OCI-LY7 (cell line): Measurements from ENCODE around the gene FGF23. TPM values are rescaled to one million over a fixed set of nuclear protein-coding genes. Genes with fewer than 3 reads are reported as not detected.
A peak's percentile ranks its signal among the peaks of the same experiment; 100 is the strongest.

ENCODE experiments used
- BruUV-seq: library from RNA; stranded (reverse); fragments of 400-500 nt; replicated peaks from 2 replicates; lab custom pipeline; 2021; lab: Mats Ljungman, UMichigan
- CTCF ChIA-PET: fragments of 300-600 bp; sonication (Branson Sonifier 250); formaldehyde crosslinking; loops from one replicate; lab custom pipeline; 2022; ENCODE audit warnings: antibody characterized with exemption; ENCODE audit not compliant: unreplicated experiment; lab: Charles Lee
- POLR2A ChIA-PET: fragments of 300-600 bp; sonication (Branson Sonifier 250); formaldehyde crosslinking; loops from one replicate; lab custom pipeline; 2022; ENCODE audit warnings: antibody characterized with exemption; lab: Charles Lee
- DNase-seq: peaks from one replicate; pipeline ENCODE4 v3.0.0-alpha.2; 2015; ENCODE audit warnings: low spot score
- H2AFZ ChIP-seq: fragments of 200-600 bp; sonication (generic), shearing (Covaris generic); 2 replicates; pipeline ENCODE4 v1.6.1; 2014; ENCODE audit warnings: mild to moderate bottlenecking, antibody characterized with exemption, low read length, moderate library complexity
- H3K27ac ChIP-seq: fragments of 200-600 bp; sonication (generic); 2 replicates; pipeline ENCODE4 v1.5.1; 2014; ENCODE audit warnings: mixed run types, low read depth, mild to moderate bottlenecking, moderate library complexity, low read length, inconsistent platforms; ENCODE audit not compliant: poor library complexity, severe bottlenecking
- H3K36me3 ChIP-seq: fragments of 200-600 bp; sonication (generic); 2 replicates; pipeline ENCODE4 v1.6.1; 2014; ENCODE audit warnings: mild to moderate bottlenecking, antibody characterized with exemption, low read length, moderate library complexity, mixed read lengths; ENCODE audit not compliant: insufficient read depth
- H3K4me1 ChIP-seq: fragments of 200-600 bp; sonication (generic); 2 replicates; pipeline ENCODE4 v1.5.1; 2014; ENCODE audit warnings: mild to moderate bottlenecking, low read length; ENCODE audit not compliant: insufficient read depth, poor library complexity, severe bottlenecking
- H3K4me2 ChIP-seq: fragments of 200-600 bp; sonication (generic); 2 replicates; pipeline ENCODE4 v1.6.1; 2014; ENCODE audit warnings: mild to moderate bottlenecking, low read length
- H3K4me3 ChIP-seq: fragments of 200-600 bp; sonication (generic); 2 replicates; pipeline ENCODE4 v1.5.1; 2014; ENCODE audit warnings: mild to moderate bottlenecking, low read depth, low read length; ENCODE audit not compliant: poor library complexity, severe bottlenecking
- H3K79me2 ChIP-seq: fragments of 200-600 bp; sonication (generic); 2 replicates; pipeline ENCODE4 v1.6.1; 2016; ENCODE audit warnings: low read depth, mild to moderate bottlenecking, low read length, moderate library complexity, mixed read lengths; ENCODE audit not compliant: insufficient read depth
- H3K9me2 ChIP-seq: fragments of 200-600 bp; sonication (generic); 2 replicates; pipeline ENCODE4 v1.6.1; 2016; ENCODE audit warnings: mild to moderate bottlenecking, low read length, mixed read lengths; ENCODE audit not compliant: insufficient read depth
- H3K9me3 ChIP-seq: fragments of 200-600 bp; sonication (generic); 2 replicates; pipeline ENCODE4 v1.6.1; 2014; ENCODE audit warnings: mild to moderate bottlenecking, mixed run types, low read length, mixed read lengths
- H4K20me1 ChIP-seq: fragments of 200-600 bp; sonication (generic); 2 replicates; pipeline ENCODE4 v1.6.1; 2014; ENCODE audit warnings: mild to moderate bottlenecking, antibody characterized with exemption, low read length, moderate library complexity, mixed read lengths; ENCODE audit not compliant: insufficient read depth
- CTCF ChIP-seq: fragments of 200-600 bp; sonication (generic); conservative IDR thresholded peaks from 2 replicates; pipeline ENCODE4 v1.5.1; 2014; ENCODE audit warnings: mild to moderate bottlenecking, antibody characterized with exemption, low read length, moderate library complexity, mixed read lengths
- EZH2phosphoT487 ChIP-seq: fragments of 200-600 bp; sonication (generic); IDR thresholded peaks from 2 replicates; pipeline ENCODE4 v1.6.1; 2018; ENCODE audit warnings: low read depth, borderline replicate concordance, mild to moderate bottlenecking, mixed run types, antibody characterized with exemption, low read length, moderate library complexity, mixed read lengths
- intact Hi-C: fragments of 100-400 bp; cut with micrococcal nuclease; formaldehyde crosslinking; loops from one replicate; pipeline ENCODE4 v1.10.0; 2022; ENCODE audit not compliant: unreplicated experiment
- total RNA-seq, 2 experiments: library from RNA; depleted of rRNA in 1 of 2; stranded (reverse); fragments of >200 nt in 1 of 2; shearing (Covaris generic) in 1 of 2; gene quantifications; 2 replicates each; pipeline ENCODE4 v1.2.3, GENCODE V29; 2014 to 2022

The FGF23 gene
- total RNA-seq, 2 experiments from 2014 or later, result 0.16 TPM; not detected in 1

GRCh38 chr12:4366090-4366489, 13.4 kb downstream of the FGF23 start:
- ChIA-PET CTCF (no interaction called here), POLR2A (interaction anchor here (1.3 kb wide), 1 partner anchor 44 kb away, joined by 3 read pairs; no protein-coding TSS in a partner anchor)
- Histone ChIP-seq H2AFZ (no peak overlapping the region), H3K4me3 (no peak overlapping the region), H3K4me1 (no peaks in the 10 kb centered on the region), H3K9me2 (no peaks in the 10 kb centered on the region), H3K9me3 (no peaks in the 10 kb centered on the region), H4K20me1 (no peaks in the 10 kb centered on the region), H3K4me2 (no peak overlapping the region), H3K27ac (no peak overlapping the region), H3K79me2 (no peaks in the 10 kb centered on the region), H3K36me3 (no peaks in the 10 kb centered on the region)
- no peak for DNase-seq
- TF ChIP-seq CTCF (no peak), EZH2phosphoT487 (no peak)
- BruUV-seq, result no TSS peak
- intact Hi-C loops, result no loop called here

DNA sequence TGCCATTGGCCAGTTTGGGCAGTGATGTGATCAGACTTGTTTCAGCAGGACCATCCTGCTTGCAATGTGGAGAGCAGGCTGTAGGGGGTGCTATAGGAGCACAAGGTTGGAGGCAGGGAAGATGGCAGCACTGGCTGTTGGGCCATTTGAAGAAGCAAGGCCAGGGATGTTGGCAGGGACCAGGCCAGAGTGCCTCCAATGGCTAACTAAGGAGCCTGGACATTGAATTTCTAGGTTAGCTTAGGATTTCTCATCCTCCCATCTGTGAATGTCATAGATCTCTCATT, 23.5 kb downstream of the FGF23 start:
- H2AFZ ChIP-seq, result no peak overlapping the region
- CTCF ChIA-PET, result no interaction called here
- BruUV-seq, result no TSS peak
- no peak overlapping the region for H3K4me2 ChIP-seq
- H3K36me3 ChIP-seq, result peaks cover 37% of the 10 kb centered on the region
- H3K4me3 ChIP-seq, result no peak overlapping the region
- POLR2A ChIA-PET, result no interaction called here
- H3K79me2 ChIP-seq, result no peaks in the 10 kb centered on the region
- peak; percentile 22 for DNase-seq
- H3K4me1 ChIP-seq, result no peaks in the 10 kb centered on the region
- TF ChIP-seq CTCF, result peak; percentile 71
- TF ChIP-seq EZH2phosphoT487, result no peak
- no peaks in the 10 kb centered on the region for H3K9me2 ChIP-seq
- H3K9me3 ChIP-seq, result no peaks in the 10 kb centered on the region
- intact Hi-C loops, result no loop called here
- H4K20me1 ChIP-seq, result no peaks in the 10 kb centered on the region; the same call in 1 of the 2 replicates
- no peak overlapping the region for H3K27ac ChIP-seq

GRCh38 chr12:4355156-4356040, 24.1 kb downstream of the FGF23 start:
- Histone ChIP-seq H2AFZ (no peak overlapping the region), H3K4me1 (no peaks in the 10 kb centered on the region), H3K79me2 (no peaks in the 10 kb centered on the region), H3K9me2 (no peaks in the 10 kb centered on the region), H4K20me1 (peaks cover 3% of the 10 kb centered on the region; the same call in 1 of the 2 replicates), H3K36me3 (peaks cover 42% of the 10 kb centered on the region), H3K9me3 (no peaks in the 10 kb centered on the region), H3K4me2 (no peak overlapping the region), H3K4me3 (no peak overlapping the region), H3K27ac (no peak overlapping the region)
- POLR2A ChIA-PET, result no interaction called here
- intact Hi-C loops, result no loop called here
- DNase-seq, result no peak
- TF ChIP-seq CTCF (no peak), EZH2phosphoT487 (no peak)
- CTCF ChIA-PET, result no interaction called here
- no TSS peak for BruUV-seq
